AG09319 (cell line): ENCODE measurements around the gene ESRRG.

Source experiments
- DNase-seq: peaks from one replicate; pipeline ENCODE4 v3.0.0-alpha.2; 2010; ENCODE audit warnings: low read depth; ENCODE audit errors: extremely low read depth
- CTCF ChIP-seq: IDR thresholded peaks from 2 replicates; pipeline ENCODE4 v1.5.1; 2011; ENCODE audit warnings: low read depth, mild to moderate bottlenecking, inconsistent platforms, low read length, moderate library complexity

Gene ESRRG

DNA sequence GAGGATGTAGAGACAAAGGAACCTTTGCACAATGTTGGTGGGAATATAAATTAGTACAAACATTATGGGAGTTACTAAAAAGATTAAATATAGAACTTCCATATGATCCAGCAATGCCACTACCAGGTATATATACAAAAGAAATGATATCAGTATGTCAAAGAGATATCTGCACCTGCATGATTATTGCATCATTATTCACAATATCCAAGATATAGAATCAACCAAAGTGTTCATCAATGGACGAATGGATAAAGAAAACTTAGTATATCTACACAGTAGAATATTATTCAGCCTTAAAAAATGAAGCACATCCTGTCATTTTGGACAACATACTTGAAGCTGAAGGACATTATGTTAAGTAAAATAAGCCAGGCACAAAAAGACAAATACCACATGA lies 238.2 kb downstream of the ESRRG start:
- DNase-seq: no peak
- TF ChIP-seq CTCF: no peak

DNA sequence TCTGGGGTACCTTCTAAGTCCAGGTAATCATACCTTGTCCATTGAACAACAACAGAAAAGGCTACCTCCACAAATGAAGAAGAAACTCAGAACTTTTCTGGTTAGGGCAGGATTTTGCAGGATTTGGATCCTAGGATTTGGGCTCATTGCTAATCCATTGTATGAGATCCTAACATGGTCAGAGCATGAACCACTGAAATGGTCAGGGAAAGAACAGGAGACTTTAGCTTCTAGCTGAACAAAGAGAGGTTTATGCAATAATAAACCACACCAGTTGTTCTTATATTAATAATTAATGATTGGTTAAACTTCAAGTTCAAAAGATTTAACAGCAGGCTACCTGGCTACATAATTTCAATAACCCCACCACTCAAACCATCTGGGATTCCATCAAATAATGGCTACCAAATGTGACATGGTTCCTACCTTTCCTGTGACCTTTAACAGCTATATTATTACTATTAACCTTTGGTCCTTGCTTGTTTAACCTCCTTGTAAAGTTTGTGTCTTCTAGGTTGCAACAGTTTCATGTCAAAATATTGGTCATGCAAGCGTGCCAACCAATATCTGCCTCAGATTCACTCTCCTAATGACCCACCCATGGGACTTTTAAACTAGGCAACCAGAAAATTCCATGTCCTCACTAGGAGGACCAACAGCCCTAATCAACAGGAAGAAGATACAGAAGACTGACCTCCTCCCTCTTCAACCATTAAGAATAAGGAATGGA lies 239.4 kb downstream of the ESRRG start:
- DNase-seq: no peak
- no peak for TF ChIP-seq CTCF

GRCh38 chr1:216482620-216483019 lies 240.6 kb downstream of the ESRRG start:
- no peak for DNase-seq
- no peak for TF ChIP-seq CTCF

DNA sequence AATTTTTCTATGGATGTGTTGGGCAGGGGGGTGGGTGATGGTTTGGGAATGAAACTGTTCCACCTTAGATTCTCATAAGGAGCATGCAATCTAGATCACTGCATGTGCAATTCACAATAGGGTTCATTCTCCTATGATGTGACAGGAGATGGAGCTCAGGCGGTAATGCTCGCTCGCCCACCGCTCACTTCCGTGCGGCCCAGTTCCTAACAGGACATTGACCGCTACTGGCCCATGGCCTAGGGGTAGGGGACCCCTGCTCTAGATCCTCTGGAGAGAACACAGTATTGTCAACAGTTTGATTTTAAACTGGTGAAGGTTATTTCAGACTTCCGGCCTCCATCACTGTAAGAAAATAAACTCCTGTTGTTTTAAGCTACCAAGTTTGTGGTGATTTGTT lies 245.0 kb downstream of the ESRRG start:
- no peak for DNase-seq
- no peak for TF ChIP-seq CTCF

GRCh38 chr1:216476341-216476740 lies 246.9 kb downstream of the ESRRG start:
- no peak for TF ChIP-seq CTCF
- DNase-seq: no peak

DNA sequence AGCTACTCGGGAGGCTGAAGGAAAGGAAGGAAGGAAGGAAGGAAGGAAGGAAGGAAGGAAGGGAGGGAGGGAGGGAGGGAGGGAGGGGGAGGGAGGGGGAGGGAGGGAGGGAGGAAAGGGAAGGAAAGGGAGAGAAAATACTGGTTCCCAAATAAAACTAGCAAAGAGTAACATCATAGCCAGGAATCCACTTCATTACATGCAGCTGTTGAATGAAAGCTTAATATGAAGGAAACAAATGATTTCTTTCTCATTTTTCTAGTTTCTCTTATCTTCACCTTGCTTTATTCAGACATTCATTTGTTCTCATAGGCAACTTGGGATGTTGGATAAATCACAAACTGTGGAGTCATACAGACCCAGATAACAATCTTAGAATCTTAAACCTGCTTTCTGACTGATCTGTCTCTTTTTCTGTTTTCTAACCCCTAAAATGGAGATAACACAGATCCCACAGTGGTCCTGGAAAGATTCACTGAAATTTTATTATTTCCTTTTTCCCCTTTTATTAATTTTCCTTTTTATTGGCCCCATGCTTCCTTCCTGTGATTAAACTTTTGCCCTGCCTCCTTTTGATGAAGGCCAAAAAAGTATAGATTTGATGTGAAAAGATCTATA lies 247.5 kb downstream of the ESRRG start:
- no peak for TF ChIP-seq CTCF
- DNase-seq: no peak

- TF ChIP-seq CTCF: no peak
- no peak for DNase-seq
These were observed 256.9 kb downstream of the ESRRG start for GRCh38 chr1:216466162-216466801.
